SU-DHL-6 (cell line): Measurements from ENCODE around the gene PNPLA7.
"Not testable (repeated sequence)": the region's sequence is repeated elsewhere in the genome, so short reads cannot be mapped to it uniquely, and the experiment has no call there.

Source experiments
- EZH2phosphoT487 ChIP-seq: fragments of 200-600 bp; sonication (generic), shearing (Covaris generic); conservative IDR thresholded peaks from 2 replicates; pipeline ENCODE4 v1.6.1; 2018; ENCODE audit warnings: mild to moderate bottlenecking, antibody characterized with exemption, low read length, moderate library complexity, mixed read lengths
- TF ChIP-seq, protein P1 (sequence below): fragments of 200-600 bp; sonication (generic); IDR thresholded peaks from one replicate; pipeline ENCODE4 v1.5.1; 2017; ENCODE audit warnings: antibody characterized with exemption, mild to moderate bottlenecking, low read length, moderate library complexity; ENCODE audit not compliant: insufficient read depth, poor library complexity, severe bottlenecking

DNA sequence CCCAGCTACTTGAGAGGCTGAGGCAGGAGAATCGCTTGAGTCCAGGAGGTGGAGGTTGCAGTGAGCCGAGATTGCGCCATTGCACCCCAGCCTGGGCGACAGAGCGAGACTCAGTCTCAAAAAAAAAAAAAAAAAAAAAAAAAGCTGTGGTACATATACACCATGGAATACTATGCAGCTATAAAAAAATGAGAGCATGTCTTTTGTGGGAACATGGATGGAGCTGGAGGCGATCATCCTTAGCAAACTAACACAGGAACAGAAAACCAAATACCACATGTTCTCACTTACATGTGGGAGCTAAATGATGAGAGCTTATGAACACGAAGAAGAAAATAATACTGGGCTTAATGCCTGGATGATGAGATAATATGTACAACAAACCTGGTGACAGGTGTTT lies 46.4 kb upstream of the PNPLA7 start:
- TF ChIP-seq EZH2phosphoT487: not testable (repeated sequence)
- TF ChIP-seq, protein P1, sequence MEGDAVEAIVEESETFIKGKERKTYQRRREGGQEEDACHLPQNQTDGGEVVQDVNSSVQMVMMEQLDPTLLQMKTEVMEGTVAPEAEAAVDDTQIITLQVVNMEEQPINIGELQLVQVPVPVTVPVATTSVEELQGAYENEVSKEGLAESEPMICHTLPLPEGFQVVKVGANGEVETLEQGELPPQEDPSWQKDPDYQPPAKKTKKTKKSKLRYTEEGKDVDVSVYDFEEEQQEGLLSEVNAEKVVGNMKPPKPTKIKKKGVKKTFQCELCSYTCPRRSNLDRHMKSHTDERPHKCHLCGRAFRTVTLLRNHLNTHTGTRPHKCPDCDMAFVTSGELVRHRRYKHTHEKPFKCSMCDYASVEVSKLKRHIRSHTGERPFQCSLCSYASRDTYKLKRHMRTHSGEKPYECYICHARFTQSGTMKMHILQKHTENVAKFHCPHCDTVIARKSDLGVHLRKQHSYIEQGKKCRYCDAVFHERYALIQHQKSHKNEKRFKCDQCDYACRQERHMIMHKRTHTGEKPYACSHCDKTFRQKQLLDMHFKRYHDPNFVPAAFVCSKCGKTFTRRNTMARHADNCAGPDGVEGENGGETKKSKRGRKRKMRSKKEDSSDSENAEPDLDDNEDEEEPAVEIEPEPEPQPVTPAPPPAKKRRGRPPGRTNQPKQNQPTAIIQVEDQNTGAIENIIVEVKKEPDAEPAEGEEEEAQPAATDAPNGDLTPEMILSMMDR: not testable (repeated sequence)
